CD8-positive, alpha-beta memory T cell (primary cell): Measurements from ENCODE around the gene NAE1. TPM values are rescaled to one million over a fixed set of nuclear protein-coding genes. Genes with fewer than 3 reads are reported as not detected.

Experiments
- CTCF ChIA-PET: fragments of 350-600 bp; sonication (Branson Sonifier 250); formaldehyde crosslinking; loops from one replicate; lab custom pipeline; 2021; ENCODE audit warnings: antibody characterized with exemption; lab: Charles Lee
- POLR2A ChIA-PET: fragments of 350-600 bp; sonication (Branson Sonifier 250); formaldehyde crosslinking; loops from one replicate; lab custom pipeline; 2021; ENCODE audit warnings: antibody characterized with exemption; lab: Charles Lee
- DNase-seq, 5 donors: peaks; one replicate each; pipeline versions ENCODE4 v3.0.0 to v3.0.0-alpha.2; 2020 to 2022; ENCODE audit warnings: mixed read lengths in 1 of 5
- H3K27ac ChIP-seq: one replicate; pipeline ENCODE4 v1.7.0; 2013; ENCODE audit warnings: low read depth, mild to moderate bottlenecking, low read length, moderate library complexity
- H3K27me3 ChIP-seq: 2 replicates; pipeline ENCODE4 v1.7.0; 2013; ENCODE audit warnings: low read length, mild to moderate bottlenecking; ENCODE audit not compliant: insufficient read depth, poor library complexity, severe bottlenecking
- H3K36me3 ChIP-seq: 2 replicates; pipeline ENCODE4 v1.7.0; 2013; ENCODE audit warnings: mild to moderate bottlenecking, low read length, moderate library complexity; ENCODE audit not compliant: insufficient read depth
- H3K4me1 ChIP-seq: 2 replicates; pipeline ENCODE4 v1.7.0; 2013; ENCODE audit warnings: mild to moderate bottlenecking, low read length, moderate library complexity; ENCODE audit not compliant: insufficient read depth
- H3K4me3 ChIP-seq: 2 replicates; pipeline ENCODE4 v1.7.0; 2013; ENCODE audit warnings: mild to moderate bottlenecking, low read length
- H3K9me3 ChIP-seq: 2 replicates; pipeline ENCODE4 v1.7.0; 2013; ENCODE audit warnings: mild to moderate bottlenecking, low read length
- H3K27ac Mint-ChIP-seq, 8 donors: one replicate each; pipeline ENCODE4 v1.8.0; 2020 to 2021; ENCODE audit warnings: mixed read lengths in 8 of 8, mild to moderate bottlenecking in 6 of 8, inconsistent platforms in 3 of 8, moderate library complexity in 3 of 8
- H3K27me3 Mint-ChIP-seq, 2 donors: one replicate each; pipeline ENCODE4 v1.8.0; 2020 to 2021; ENCODE audit warnings: mixed read lengths in 2 of 2, mild to moderate bottlenecking in 1 of 2, moderate library complexity in 1 of 2
- H3K36me3 Mint-ChIP-seq, 3 donors: one replicate each; pipeline ENCODE4 v1.8.0; 2020 to 2021; ENCODE audit warnings: mixed read lengths in 3 of 3, inconsistent platforms in 1 of 3, mild to moderate bottlenecking in 1 of 3
- H3K4me1 Mint-ChIP-seq, 3 donors: one replicate each; pipeline ENCODE4 v1.8.0; 2020 to 2021; ENCODE audit warnings: mixed read lengths in 3 of 3, inconsistent platforms in 1 of 3, mild to moderate bottlenecking in 1 of 3
- H3K4me3 Mint-ChIP-seq, 7 donors: one replicate each; pipeline ENCODE4 v1.8.0; 2020 to 2021; ENCODE audit warnings: mixed read lengths in 7 of 7, mild to moderate bottlenecking in 6 of 7, moderate library complexity in 4 of 7, inconsistent platforms in 2 of 7
- H3K9me3 Mint-ChIP-seq, 5 donors: one replicate each; pipeline ENCODE4 v1.8.0; 2020 to 2022; ENCODE audit warnings: mixed read lengths in 5 of 5, mild to moderate bottlenecking in 3 of 5, moderate library complexity in 2 of 5, inconsistent platforms in 1 of 5
- polyA plus RNA-seq: library from polyadenylated mRNA; unstranded; fragments of 300-500 nt; fragmentation: Illumina TruSeq; gene quantifications from one replicate; pipeline ENCODE4 v1.2.3, GENCODE V29; 2021
- total RNA-seq, 2 experiments: library from RNA; stranded (reverse); gene quantifications; one replicate each; pipeline ENCODE4 v1.2.3, GENCODE V29; 2021

The NAE1 gene
- total and polyA plus RNA-seq, 3 experiments from 2014 or later, result 76.6 to 110 (median 105) TPM

DNA sequence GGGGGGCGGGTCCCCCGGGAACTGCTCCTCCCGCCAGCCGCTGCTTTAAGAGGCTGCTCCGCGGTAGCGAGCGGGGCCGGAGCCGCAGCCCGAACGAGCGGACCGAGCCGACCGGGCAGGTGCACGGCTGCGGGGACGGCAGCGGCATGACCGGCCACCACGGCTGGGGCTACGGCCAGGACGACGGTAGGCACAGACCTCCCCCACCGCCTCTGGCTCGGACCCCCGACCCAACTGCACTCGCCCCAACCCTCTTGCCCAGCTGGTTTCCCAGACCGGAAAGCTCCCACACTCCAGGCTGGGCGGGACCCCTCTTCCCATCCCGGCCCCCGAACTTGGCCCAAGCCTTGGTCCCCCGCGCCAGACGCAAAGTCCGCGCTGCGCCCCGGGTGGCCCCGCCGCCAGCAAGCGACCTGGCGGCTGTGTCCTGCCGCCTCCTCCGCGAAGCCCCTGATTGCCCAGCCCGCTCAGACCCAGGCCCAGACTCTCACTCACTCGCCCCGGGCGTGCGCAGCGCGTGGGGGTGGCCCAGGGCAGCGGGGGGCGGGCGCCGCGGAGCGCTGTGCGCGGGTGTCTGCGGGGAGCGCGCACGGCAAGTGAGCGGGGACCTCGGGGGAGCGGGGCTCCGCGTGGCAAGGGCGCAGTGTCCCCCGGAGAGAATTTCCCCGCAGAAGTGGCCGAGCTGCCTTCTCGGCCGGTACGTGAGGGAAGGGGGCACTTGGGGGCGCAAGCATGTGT lies 13.7 kb upstream of the NAE1 start, which contains the start of gene CA7:
Gene CA7, plus strand, starts transcription at position 73 of the 738 bp plus-strand sequence. Its CDS starts 74 bp downstream, at position 147.
- H3K36me3 Mint-ChIP-seq, result no peaks in the 10 kb centered on the region
- peaks cover 3 to 16% (median 5%) of the 10 kb centered on the region in 3 donors for H3K4me1 Mint-ChIP-seq
- CTCF ChIA-PET, result interaction anchor here (1.8 to 3.3 kb wide), 2 partner anchors 13 to 23 kb away, joined by 5 to 19 read pairs; partner anchors contain the start of gene NAE1
- H3K36me3 ChIP-seq, result no peaks in the 10 kb centered on the region
- no peak for DNase-seq
- no peaks in the 10 kb centered on the region for H3K4me1 ChIP-seq
- peak within 1 kb of the TSS in 2 of 8 donors; percentile 21 to 65 for H3K27ac Mint-ChIP-seq
- peak within 1 kb of the TSS in 6 of 7 donors; percentile 13 to 71 (median 64) for H3K4me3 Mint-ChIP-seq
- H3K4me3 ChIP-seq, result no peak within 1 kb of the TSS
- POLR2A ChIA-PET, result no interaction called here
- H3K9me3 Mint-ChIP-seq, result no peaks in the 10 kb centered on the region
- H3K27me3 Mint-ChIP-seq, result peaks cover 39 to 48% of the 10 kb centered on the region in 2 donors
- no peak within 1 kb of the TSS for H3K27ac ChIP-seq
- H3K9me3 ChIP-seq, result no peaks in the 10 kb centered on the region
- H3K27me3 ChIP-seq, result peaks cover 15% of the 10 kb centered on the region

GRCh38 chr16:66844009-66844341 lies 13.2 kb upstream of the NAE1 start:
- no peak for DNase-seq
- H3K27me3 Mint-ChIP-seq, result peaks cover 39 to 48% of the 10 kb centered on the region in 2 donors

DNA sequence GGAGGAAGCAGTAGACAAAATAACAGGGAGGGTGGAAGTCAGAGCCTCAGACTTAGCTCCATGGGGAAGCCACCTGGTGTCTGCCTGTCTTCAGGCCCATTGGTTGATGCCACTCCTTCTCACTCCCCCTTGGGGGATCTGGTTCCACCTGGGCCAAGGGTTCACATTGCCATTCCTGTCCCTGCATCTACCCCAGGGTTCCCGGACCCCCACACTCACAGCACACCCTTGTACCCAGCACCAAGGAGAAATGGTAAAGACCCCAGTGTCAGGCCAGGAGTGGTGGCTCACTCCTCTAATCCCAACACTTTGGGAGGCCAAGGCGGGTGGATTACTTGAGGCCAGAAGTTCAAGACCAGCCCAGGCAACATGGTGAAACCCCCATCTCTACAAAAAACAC lies 12.4 kb upstream of the NAE1 start:
- Mint-ChIP-seq H3K4me1 (peaks cover 3 to 16% (median 5%) of the 10 kb centered on the region in 3 donors), H3K9me3 (no peaks in the 10 kb centered on the region), H3K27ac (no peak overlapping the region), H3K36me3 (no peaks in the 10 kb centered on the region), H3K27me3 (peaks cover 39 to 54% of the 10 kb centered on the region in 2 donors), H3K4me3 (peak overlapping the region in 1 of 7 donors; percentile 26)
- H3K27me3 ChIP-seq, result peaks cover 15% of the 10 kb centered on the region
- H3K4me3 ChIP-seq, result no peak overlapping the region
- DNase-seq, result no peak
- POLR2A ChIA-PET, result no interaction called here
- H3K4me1 ChIP-seq, result no peaks in the 10 kb centered on the region
- no peak overlapping the region for H3K27ac ChIP-seq
- H3K36me3 ChIP-seq, result no peaks in the 10 kb centered on the region
- H3K9me3 ChIP-seq, result no peaks in the 10 kb centered on the region
- CTCF ChIA-PET, result interaction anchor here (3.3 kb wide), 1 partner anchor 12 kb away, joined by 19 read pairs; the partner anchor contains the start of gene NAE1

More at GRCh38 chr16:66844009-66844341, 13.2 kb upstream of the NAE1 start:
- Histone ChIP-seq H3K9me3 (no peaks in the 10 kb centered on the region), H3K27me3 (peaks cover 15% of the 10 kb centered on the region), H3K4me1 (no peaks in the 10 kb centered on the region), H3K36me3 (no peaks in the 10 kb centered on the region), H3K27ac (no peak overlapping the region), H3K4me3 (no peak overlapping the region)
- Mint-ChIP-seq H3K4me3 (peak overlapping the region in 5 of 7 donors; percentile 26 to 71 (median 64)), H3K4me1 (peaks cover 3 to 16% (median 5%) of the 10 kb centered on the region in 3 donors), H3K27ac (peak overlapping the region in 1 of 8 donors; percentile 21), H3K36me3 (no peaks in the 10 kb centered on the region), H3K9me3 (no peaks in the 10 kb centered on the region)
- POLR2A ChIA-PET, result no interaction called here
- CTCF ChIA-PET, result interaction anchor here (3.3 kb wide), 1 partner anchor 13 kb away, joined by 19 read pairs; the partner anchor contains the start of gene NAE1

DNA sequence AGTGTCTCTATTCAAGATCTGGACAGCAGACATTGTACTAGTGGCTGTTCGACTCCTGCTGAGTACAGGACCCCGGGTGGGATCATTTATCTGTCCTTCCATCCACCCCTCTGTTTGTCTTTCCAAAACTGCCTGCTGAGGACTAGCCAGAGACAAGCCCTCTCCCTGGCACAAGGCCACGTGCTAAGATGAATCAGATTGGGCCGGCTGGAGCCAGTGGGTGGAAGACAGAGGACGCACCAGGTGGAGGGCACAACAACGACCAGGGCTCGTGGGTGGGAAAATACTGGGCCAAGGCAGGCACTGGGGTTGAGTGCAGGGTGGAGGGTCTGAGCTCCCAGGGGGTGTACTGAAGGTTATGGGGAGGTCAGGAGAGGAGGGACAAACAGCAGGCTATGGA lies 12.0 kb upstream of the NAE1 start:
- Mint-ChIP-seq H3K27ac (no peak overlapping the region), H3K27me3 (peaks cover 39 to 56% of the 10 kb centered on the region in 2 donors), H3K9me3 (no peaks in the 10 kb centered on the region), H3K4me3 (peak overlapping the region in 1 of 7 donors; percentile 9), H3K36me3 (no peaks in the 10 kb centered on the region), H3K4me1 (peaks cover 3 to 16% (median 5%) of the 10 kb centered on the region in 3 donors)
- H3K27me3 ChIP-seq, result peaks cover 15% of the 10 kb centered on the region
- H3K4me3 ChIP-seq, result no peak overlapping the region
- H3K27ac ChIP-seq, result no peak overlapping the region
- H3K9me3 ChIP-seq, result no peaks in the 10 kb centered on the region
- no peaks in the 10 kb centered on the region for H3K4me1 ChIP-seq
- POLR2A ChIA-PET, result no interaction called here
- CTCF ChIA-PET, result interaction anchor here (1.6 to 3.3 kb wide), 2 partner anchors 12 to 30 kb away, joined by 4 to 19 read pairs; partner anchors contain the start of gene NAE1
- DNase-seq, result no peak
- H3K36me3 ChIP-seq, result no peaks in the 10 kb centered on the region

DNA sequence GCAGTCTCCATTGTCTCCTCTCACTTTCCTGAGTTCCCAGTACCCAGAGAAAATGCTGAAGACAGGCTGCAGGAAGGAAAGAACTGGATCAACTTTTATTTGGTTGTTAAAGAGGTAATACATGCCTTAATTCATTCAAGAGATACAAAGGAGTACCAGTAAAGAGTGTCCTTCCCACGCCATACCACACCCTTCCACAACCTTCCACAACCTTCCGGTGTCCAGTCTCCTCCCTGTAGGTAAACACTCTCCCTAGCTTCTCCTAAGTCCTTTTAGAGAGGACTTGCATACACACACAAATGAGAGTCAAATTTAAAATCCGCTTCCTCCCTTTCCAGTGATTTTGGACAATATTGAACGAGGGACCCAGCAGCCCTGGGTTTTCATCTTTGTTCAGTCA lies 10.6 kb upstream of the NAE1 start:
- Histone ChIP-seq H3K27me3 (peaks cover 9% of the 10 kb centered on the region), H3K36me3 (no peaks in the 10 kb centered on the region), H3K27ac (no peak overlapping the region), H3K4me1 (no peaks in the 10 kb centered on the region), H3K9me3 (no peaks in the 10 kb centered on the region), H3K4me3 (no peak overlapping the region)
- Mint-ChIP-seq H3K9me3 (no peaks in the 10 kb centered on the region), H3K36me3 (no peaks in the 10 kb centered on the region), H3K27me3 (peaks cover 34 to 51% of the 10 kb centered on the region in 2 donors), H3K4me1 (peaks cover 3 to 16% (median 5%) of the 10 kb centered on the region in 3 donors), H3K27ac (no peak overlapping the region), H3K4me3 (no peak overlapping the region)
- ChIA-PET POLR2A (no interaction called here), CTCF (interaction anchor here (1.6 to 3.3 kb wide), 2 partner anchors 10 to 32 kb away, joined by 4 to 19 read pairs; partner anchors contain the start of gene NAE1)
- no peak for DNase-seq

GRCh38 chr16:66840883-66841282 lies 10.1 kb upstream of the NAE1 start:
- no peaks in the 10 kb centered on the region for H3K36me3 Mint-ChIP-seq
- peaks cover 7% of the 10 kb centered on the region for H3K27me3 ChIP-seq
- ChIA-PET CTCF (interaction anchor here (1.8 to 3.3 kb wide), 2 partner anchors 10 kb away, joined by 4 to 19 read pairs; partner anchors contain the start of gene NAE1), POLR2A (no interaction called here)
- no peak overlapping the region for H3K27ac Mint-ChIP-seq
- no peaks in the 10 kb centered on the region for H3K36me3 ChIP-seq
- H3K9me3 ChIP-seq, result no peaks in the 10 kb centered on the region
- no peak overlapping the region for H3K4me3 Mint-ChIP-seq
- H3K9me3 Mint-ChIP-seq, result no peaks in the 10 kb centered on the region
- H3K4me1 Mint-ChIP-seq, result peaks cover 3 to 13% (median 5%) of the 10 kb centered on the region in 3 donors
- no peak for DNase-seq
- peaks cover 31 to 48% of the 10 kb centered on the region in 2 donors for H3K27me3 Mint-ChIP-seq
- H3K4me3 ChIP-seq, result no peak overlapping the region
- H3K4me1 ChIP-seq, result no peaks in the 10 kb centered on the region
- no peak overlapping the region for H3K27ac ChIP-seq

DNA sequence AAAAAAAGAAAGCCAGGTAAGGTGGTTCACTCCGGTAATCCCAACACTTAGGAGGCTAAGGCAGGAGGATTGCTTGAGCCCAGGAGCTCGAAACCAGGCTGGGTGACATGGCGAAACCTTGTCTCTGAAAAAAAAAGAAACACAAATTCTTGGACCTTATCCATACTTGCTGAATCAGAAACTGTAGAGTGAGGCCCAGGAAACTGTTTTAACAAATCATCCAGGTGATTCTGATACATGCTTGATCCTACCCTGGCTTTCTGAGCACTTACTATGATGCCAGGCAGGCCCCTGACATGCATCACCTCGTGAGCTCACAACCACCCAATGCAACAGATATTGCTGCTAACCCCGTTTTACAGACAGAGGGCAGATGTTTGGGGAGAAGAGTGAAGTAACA lies 4.0 kb upstream of the NAE1 start:
- no peak overlapping the region for H3K4me3 Mint-ChIP-seq
- Histone ChIP-seq H3K4me1 (peaks cover 7% of the 10 kb centered on the region), H3K27me3 (no peaks in the 10 kb centered on the region), H3K9me3 (no peaks in the 10 kb centered on the region), H3K27ac (no peak overlapping the region), H3K36me3 (no peaks in the 10 kb centered on the region), H3K4me3 (no peak overlapping the region)
- H3K9me3 Mint-ChIP-seq, result no peaks in the 10 kb centered on the region
- H3K36me3 Mint-ChIP-seq, result no peaks in the 10 kb centered on the region
- peaks cover under 1 to 6% (median 1%) of the 10 kb centered on the region in 3 donors for H3K4me1 Mint-ChIP-seq
- peaks cover 2 to 16% of the 10 kb centered on the region in 2 donors for H3K27me3 Mint-ChIP-seq
- CTCF ChIA-PET, result interaction anchor here (1.2 kb wide), 1 partner anchor 33 kb away, joined by 5 read pairs; no protein-coding TSS in a partner anchor
- no peak overlapping the region for H3K27ac Mint-ChIP-seq
- no peak for DNase-seq
- POLR2A ChIA-PET, result no interaction called here
